Stimulated activated CD4-positive, alpha-beta T cell treated with anti-CD3 and anti-CD28 coated beads, Interleukin-12 subunit alpha, Interleukin-12 subunit beta, amount 100 ng/mL, for 24 hours (primary cell): ENCODE data around the gene SURF2.
A peak's percentile ranks its signal among the peaks of the same experiment; 100 is the strongest.

Source experiments
- DNase-seq, 2 experiments: peaks; one replicate each; pipeline ENCODE4 v3.0.0-alpha.2; 2020; ENCODE audit warnings: low read depth in 2 of 2

SURF2 gene

GRCh38 chr9:133354766-133355165 is 1.6 kb upstream of the SURF2 start:
- DNase-seq, result no peak

- no peak for DNase-seq
Observed at GRCh38 chr9:133355881-133356357, 431 bp upstream of the SURF2 start.

GRCh38 chr9:133357656-133358055 is 1.3 kb downstream of the SURF2 start:
- no peak for DNase-seq

DNA sequence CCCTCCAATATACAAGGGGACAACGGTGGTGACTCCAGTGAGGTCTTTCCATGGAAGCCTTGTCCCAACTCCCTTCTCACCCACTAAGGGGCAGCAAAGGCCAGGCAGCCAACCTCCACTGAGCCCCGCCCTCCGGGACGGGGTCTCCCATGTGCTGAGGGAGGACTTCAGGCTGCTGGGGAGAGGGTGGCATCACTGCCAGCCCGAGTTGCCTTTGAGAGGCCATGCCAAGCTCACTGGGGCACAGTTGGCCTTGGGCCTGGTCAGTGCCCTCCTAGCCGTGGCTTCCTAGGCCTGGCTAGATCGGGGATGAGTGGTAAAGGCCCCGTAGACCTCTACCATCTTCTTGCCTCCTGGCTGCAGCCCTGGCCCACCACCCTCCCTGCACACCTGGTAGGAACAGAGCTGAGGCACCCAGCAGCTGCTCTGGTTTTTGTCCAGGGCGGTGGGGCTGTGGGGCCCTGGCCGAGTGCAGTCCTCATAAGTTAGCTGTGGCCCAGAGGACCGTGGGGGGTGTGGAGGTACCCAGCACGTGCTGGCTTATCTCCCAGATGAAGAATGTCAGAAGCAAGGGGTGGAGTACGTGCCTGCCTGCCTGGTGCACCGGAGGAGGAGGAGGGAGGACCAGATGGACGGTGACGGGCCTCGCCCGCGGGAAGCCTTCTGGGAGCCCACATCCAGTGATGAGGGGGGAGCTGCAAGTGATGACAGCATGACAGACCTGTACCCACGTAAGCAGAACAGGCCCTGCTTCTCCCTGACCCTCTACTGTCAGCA is 3.2 kb downstream of the SURF2 start:
- no peak for DNase-seq

- DNase-seq, result no peak
Observed at GRCh38 chr9:133360400-133361393, 4.3 kb downstream of the SURF2 start.

DNA sequence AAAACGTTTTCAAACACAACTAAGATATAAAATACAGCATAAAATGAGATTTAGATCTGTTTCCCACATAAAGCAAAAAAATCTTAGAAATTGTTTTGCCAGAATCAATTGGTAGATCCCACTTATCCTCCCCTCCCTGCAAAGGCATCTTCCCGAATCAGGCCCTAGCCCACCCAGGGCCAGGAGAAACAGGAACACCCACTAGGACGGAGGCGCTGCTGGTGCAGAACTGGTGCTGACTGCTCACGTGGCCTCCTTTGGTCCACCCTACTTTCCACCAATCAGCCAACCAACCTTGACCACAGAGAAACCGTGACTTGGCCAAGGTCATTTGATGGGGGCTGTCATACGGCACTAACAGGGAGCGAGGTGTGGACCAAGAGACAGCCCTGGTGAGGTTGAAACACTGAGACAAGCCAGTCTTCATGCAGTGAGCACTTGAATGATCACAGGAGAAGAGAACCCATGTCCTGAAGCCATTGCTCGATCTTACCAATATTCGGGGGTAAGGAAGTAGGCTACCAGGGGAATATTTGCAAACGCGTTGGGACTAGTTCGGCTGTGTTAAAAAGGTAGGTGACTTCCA is 5.2 kb downstream of the SURF2 start:
- no peak for DNase-seq

DNA sequence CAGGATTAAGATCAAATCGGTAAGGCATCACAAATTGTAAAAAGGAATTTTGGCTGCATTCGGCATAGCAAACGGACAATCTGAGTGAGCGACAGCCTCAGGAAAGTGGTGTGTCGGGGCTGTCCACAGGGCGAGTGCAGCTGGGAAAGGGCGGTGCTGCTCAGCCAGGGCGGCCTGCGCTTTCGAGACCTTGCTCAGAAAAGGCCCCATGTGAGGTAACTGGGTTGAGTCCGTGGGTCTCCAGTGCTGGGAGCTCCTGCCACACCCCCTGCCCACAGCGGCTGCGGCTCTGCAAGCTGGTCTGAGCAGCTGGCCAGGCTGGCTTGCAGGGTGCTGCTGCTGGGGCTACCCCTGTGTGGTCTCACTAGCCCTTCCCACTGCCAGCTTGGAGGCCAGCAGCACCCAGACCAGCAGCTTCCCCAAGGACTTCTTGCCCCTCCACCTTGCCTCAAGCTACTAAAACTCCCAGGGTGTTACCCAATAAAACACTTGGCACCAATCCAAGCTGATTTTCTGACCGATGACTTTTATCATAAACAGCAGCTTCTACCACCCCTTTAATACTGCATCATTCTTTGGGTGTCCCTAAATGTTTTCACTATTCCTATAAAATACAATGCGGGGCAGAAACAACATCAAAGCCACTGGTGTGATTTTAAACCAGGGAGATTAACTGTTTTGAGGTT is 6.2 kb downstream of the SURF2 start:
- no peak for DNase-seq

DNA sequence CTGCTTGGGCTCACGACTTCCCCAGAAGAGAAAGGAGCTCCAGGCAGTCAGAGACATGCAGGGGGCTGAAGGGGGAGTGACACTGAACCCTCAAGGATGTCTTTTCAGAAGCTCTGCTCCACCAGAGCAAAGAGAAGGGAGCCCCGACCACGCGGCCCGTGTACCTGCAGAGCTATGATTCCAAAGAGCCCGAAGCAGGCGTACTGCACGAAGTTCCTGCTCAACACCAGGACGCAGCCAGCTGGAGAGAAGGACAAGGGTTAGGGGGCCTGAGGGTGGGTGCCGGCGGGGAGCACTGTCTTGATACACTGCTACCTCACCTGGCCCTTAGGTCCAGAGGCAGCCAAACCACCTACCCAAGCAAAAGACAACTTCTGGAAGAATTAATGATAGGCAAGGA is 10.1 kb downstream of the SURF2 start:
- DNase-seq, result no peak

GRCh38 chr9:133367221-133367620 is 10.9 kb downstream of the SURF2 start:
- no peak for DNase-seq

DNA sequence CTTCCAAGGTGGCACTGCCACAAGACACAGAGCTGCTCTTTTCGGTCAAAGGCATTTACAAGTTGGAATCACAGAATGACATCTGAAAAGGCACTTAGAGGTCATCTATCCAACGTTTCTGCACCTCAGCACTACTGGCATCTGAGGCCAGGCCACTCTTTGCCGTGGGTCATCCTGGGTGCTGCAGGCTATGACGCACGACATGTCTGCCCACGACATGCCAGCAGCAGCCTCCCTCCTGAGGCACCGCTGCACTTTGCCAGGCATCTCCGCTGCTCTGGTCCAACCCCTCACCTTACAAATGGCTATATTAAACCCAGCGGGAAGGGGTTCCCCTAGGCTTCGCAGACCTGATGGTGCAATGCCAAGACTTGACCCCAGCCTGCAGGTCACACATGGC is 11.4 kb downstream of the SURF2 start:
- DNase-seq, result no peak

- no peak for DNase-seq
Observed at GRCh38 chr9:133368249-133368881, 12.0 kb downstream of the SURF2 start.

DNA sequence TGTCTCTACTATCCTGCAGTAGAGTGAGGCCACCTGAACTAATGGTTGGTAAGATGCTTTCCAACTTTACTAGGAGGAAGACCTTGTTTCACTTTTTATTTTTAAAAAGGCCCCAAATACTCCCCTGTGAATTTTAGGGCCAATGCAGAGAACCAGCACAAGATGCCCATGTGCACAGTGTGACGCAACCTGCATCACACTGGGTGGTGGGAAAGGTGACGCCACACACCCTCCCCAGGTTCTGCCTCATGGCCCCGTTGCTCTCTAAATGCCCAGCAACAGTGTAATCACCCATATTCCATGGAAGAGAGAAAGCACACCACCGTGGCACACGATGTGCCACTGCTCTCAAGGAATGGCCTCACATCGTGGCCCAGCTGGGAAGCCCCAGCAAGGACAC is 13.1 kb downstream of the SURF2 start:
- no peak for DNase-seq

DNA sequence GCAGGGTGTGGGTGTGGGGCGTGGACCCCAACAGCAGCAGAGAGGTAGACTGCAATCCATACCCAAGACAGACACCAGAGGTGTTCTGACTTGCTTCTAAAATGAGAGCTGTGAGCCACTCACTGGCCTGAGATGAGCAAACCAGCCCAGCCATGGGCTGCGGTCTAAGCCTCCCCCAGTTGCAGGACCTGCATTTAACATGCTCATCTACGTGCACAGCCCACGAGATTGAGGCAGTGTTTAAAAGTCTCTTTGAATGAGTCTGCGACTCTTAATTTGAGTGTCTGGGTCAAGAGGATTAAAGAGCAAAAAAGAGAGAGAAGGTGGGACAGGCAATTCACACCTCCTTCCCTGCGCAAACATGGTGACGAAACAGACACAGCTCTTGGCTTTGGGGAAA is 13.6 kb downstream of the SURF2 start:
- DNase-seq, result no peak

DNA sequence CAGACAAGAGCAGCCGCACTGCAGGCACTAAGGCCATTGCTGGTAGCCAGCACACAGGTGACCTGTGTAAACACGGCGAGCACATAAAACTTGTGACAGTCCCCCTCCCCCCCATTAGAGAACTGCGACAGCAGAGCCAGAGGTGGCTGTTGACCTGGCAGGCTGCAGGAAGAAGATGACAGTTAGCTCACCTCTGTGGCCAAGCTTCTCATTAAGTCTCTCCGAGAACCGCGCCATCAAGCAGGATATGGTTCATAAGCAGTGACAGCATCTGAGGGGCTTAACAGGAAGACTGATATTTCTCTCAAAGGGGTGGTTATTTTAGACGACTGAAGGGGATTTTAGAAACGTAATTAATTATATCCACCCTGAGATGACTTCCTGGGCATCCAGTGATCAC is 14.3 kb downstream of the SURF2 start:
- no peak for DNase-seq

- DNase-seq, result peak; percentile 59 to 78
Observed at GRCh38 chr9:133371261-133371711, 14.9 kb downstream of the SURF2 start.

DNA sequence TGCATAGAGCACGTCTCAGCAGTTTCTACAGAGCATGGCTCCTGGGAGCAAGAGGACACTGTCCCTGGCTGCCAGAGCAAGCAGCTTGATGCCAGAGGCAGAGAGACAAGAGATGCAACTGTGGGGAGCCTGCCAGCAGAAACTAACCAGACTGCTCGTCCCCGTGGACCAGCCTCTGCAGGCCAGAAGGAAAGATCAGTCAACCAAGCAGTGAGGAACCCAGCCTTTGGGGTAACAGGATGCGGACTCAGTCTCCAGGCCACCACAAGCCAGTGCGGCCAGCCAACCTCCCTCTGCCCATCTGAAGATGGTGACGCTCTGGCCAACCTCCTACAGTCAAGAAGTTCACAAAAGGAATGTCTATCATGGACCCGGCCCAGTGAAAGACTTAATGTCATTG is 15.8 kb downstream of the SURF2 start:
- DNase-seq, result no peak

DNA sequence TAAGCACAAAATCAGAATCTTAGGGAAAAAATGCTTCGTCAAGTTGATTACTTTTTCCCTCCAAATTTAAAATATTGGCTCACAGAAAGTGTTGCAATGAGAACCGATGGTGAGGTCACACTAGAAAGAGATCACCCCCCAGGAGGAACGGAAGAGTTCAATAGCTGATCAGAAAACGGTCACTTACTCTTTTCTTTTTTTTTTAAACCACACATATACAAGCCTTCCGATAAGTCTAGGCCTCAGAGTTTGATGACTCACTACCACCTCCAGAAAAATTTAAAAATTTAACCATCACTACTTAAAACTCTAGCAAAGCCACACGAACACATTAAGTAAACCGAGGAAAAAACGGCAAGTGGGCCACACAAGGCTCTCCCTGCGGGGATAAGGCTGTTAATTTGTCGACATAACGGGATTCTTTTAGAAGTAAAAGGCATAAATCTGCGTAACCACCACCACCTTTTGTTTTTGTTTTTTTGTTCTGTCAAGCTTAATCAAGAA is 18.3 kb downstream of the SURF2 start:
- DNase-seq, result no peak

DNA sequence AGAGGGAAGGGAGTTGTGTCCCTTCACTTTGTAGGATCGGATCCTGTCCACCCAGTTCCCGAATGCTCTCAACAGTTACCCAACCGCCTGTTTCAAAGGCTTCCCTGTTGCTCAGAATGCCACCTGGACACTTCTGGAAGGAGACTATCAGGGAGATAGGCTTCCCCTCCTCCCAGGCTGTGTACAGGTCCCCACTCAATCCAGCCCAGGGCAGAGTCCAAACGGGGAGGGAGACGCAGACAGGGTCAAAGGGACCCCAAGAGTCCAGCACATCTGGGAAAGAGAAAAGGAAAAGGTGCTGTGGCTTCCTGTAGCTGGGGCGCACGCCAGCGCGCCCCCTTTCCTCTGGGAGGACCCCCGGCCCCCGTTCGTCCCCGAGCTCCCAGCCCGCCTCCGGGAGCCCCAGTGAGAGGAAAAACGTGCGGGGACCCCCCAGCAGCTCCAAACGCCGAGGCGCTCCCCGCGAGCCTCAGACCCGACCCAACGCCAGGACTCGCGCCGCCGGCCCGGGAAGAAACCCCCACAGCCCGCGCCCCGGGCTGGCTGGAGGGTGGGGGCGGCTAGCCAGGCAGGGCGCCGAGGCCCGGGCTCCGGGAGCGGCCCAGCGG is 18.9 kb downstream of the SURF2 start:
- no peak for DNase-seq

DNA sequence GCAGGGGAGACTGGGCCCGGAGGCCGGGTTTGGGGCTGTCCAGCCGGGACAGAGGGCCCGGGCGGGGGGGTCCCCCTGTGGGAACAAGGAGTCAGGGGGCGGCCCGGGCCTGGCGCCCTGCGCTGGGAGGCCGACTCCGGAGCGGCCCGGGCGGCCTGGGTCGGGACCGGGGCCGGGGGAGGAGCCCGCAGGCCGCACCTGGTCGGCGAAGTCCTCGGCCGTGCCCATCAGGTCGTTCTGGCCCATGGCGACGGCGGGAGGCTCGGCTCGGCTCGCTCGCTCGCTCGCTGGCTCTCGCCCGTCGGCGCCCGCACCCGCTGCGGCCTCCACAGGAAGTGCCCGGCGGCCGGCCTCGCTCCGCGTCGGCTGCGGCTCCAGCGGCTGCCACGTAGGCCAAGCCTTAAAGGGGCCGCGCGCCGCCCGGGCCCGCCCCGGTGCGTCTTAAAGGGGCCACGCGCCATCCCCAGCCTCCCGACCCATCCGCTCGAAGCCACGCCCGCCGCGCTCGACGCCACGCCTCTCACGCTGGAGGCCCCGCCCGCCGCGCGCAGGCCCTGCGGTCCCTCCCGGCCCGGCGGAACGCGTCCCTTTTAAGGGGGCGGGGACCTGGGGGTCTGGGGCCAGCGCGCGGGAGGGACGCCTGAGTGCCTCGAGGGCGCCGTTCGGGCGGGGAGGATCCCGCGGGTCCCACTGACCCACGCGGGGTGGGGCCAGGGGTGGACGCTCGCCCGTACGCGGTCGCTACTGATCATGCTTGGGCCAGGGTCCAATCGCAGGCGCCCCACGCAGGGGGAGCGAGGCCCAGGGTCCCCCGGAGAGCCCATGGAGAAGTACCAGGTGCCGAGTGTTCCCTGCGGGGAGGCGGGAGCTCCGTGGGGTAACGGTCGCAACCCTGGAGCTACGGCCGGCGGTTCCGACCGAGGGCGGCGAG is 19.6 kb downstream of the SURF2 start, which contains the start of the genes STKLD1 and SURF4:
Gene STKLD1, plus strand, starts transcription at position 643 of the 931 bp plus-strand sequence. Its CDS starts 108 bp downstream, at position 751.
Gene SURF4, minus strand, starts transcription at position 337 of the 931 bp plus-strand sequence. Its CDS starts 91 bp downstream, at position 246.
- DNase-seq, result peak; percentile 92 to 94
